Activated CD4-positive, alpha-beta T cell treated with anti-CD3 and anti-CD28 coated beads, Interleukin-2, Interleukin-4, amounts not matched to agents 100 ng/mL and 50 ng/mL, durations not matched to agents 16 hours and 8 hours (primary cell): ENCODE results near the gene HADH.
"Not testable (repeated sequence)": the region's sequence is repeated elsewhere in the genome, so short reads cannot be mapped to it uniquely, and the experiment has no call there.

Experiments used
- DNase-seq: peaks from one replicate; pipeline ENCODE4 v3.0.0-alpha.2; 2020; ENCODE audit warnings: low spot score

Gene HADH

GRCh38 chr4:108031427-108032083 lies 41.9 kb downstream of the HADH start:
- peak; percentile 28 for DNase-seq

DNA sequence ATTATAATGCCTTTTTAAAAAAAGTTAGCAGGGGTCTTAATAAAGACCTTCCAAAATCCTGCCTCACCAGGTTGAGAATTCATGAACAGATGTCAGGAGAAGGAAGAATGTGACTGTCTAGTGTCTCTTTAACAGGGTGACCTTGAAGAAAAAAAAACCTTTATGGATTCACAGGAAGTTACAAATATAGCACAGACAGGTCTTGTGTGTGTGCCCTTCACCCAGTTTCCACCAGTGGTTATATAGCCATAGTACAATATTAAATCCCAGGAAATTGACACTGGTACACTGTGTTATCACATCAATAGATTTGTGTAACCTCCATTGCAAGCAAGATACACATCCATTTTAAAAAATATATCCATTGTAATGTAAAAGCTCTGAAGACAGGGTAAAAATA lies 43.7 kb downstream of the HADH start:
- DNase-seq: no peak

GRCh38 chr4:108034565-108034964 lies 44.9 kb downstream of the HADH start:
- DNase-seq: no peak

GRCh38 chr4:108035691-108036090 lies 46.0 kb downstream of the HADH start:
- no peak for DNase-seq

DNA sequence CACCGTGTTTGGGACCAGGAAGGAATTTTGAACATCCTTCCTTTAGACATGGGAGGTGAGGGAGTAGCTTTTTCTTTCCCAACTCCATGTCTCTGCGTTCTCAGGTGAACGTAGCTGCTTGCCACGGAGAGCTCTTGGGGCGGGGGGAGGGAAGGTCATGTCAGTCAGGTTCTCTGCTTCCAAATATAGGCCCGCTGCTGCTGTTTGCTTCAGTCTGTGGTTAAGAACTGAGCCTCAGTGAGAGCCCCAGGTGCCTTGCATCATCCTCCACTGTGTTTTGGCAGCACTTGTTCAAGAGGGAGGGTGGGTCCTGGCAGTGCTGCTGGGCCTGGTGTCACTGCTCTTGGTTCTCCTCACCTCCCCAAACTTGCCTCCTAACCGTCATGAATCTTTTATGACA lies 46.5 kb downstream of the HADH start:
- DNase-seq: peak; percentile 37

DNA sequence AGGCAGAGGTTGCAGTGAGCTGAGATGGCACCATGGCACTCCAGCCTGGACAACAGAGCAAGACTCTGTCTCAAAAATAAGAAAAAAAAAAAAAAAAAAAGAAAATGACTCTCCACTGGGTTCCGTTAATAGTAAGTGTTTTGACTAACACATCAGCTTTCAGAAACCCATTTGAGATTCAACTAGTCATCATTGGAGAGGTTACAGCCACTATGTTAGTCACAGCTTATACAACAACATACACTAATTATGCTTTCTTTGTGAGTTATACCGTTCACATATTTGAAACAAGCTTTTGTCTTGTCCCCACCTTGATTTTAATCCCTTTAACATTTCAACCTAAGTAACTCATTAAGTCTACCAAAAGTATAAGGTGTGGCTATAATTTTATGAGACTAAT lies 48.2 kb downstream of the HADH start:
- DNase-seq: no peak

- no peak for DNase-seq
Observed at GRCh38 chr4:108042927-108043326, 53.2 kb downstream of the HADH start.

- no peak for DNase-seq
Observed at GRCh38 chr4:108043526-108043925, 53.8 kb downstream of the HADH start.

DNA sequence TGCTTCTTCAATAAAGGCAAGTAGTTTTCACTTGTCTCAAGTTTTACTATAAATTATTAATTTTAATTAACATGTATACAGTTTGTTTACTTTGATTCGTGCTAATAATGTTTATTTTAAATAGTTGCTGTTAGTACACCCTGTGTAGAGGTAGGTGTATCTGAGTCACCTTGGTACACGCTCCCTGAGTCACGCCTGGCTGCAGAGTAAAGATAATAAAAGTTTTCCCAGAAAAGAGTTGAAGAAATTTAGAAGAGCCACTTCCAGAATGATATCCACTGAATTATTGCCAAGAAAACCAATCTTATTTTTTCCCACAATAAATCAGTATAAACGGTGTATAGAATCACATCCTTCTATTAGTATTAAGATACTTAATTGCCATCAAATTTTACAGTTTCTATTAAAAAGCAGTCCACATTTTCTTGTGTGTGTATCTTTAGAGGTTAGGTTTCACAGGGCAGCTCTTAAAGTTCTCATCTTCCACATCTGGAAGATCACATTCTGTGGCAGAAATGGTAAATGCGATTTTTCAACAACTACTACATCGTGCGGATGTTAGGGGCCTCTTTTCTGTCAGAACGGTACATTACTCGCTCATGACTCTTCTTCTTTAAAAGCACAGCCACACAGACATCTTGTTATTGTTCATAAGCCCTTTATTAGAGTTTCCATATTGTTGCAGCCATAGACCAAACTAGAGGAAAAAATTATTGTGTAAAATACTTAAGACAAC lies 55.4 kb downstream of the HADH start:
- DNase-seq: no peak

GRCh38 chr4:108045687-108046024 lies 56.0 kb downstream of the HADH start:
- no peak for DNase-seq

DNA sequence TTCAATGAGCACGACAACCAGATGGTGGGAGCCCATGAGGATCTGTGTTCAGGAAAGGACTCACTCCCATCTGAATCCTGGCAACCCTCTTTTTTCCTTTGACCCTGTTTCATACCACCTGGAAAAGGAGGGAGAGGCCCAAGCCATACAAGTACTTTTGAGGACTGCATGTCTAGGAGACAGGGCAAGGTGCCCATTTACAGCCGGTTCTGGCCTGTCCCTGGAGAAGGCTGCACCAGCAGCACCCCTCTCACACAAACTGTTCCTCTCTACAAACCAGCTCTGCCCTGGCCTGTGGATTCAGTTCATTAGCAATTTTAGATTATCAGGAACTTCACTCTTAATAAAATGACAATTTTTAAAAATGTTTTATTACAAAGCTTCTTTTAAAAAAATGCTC lies 57.5 kb downstream of the HADH start:
- no peak for DNase-seq

- DNase-seq: no peak
Observed at GRCh38 chr4:108048157-108048556, 58.5 kb downstream of the HADH start.

GRCh38 chr4:108048997-108049396 lies 59.3 kb downstream of the HADH start:
- DNase-seq: no peak

GRCh38 chr4:108049406-108049805 lies 59.7 kb downstream of the HADH start:
- DNase-seq: peak; percentile 31

DNA sequence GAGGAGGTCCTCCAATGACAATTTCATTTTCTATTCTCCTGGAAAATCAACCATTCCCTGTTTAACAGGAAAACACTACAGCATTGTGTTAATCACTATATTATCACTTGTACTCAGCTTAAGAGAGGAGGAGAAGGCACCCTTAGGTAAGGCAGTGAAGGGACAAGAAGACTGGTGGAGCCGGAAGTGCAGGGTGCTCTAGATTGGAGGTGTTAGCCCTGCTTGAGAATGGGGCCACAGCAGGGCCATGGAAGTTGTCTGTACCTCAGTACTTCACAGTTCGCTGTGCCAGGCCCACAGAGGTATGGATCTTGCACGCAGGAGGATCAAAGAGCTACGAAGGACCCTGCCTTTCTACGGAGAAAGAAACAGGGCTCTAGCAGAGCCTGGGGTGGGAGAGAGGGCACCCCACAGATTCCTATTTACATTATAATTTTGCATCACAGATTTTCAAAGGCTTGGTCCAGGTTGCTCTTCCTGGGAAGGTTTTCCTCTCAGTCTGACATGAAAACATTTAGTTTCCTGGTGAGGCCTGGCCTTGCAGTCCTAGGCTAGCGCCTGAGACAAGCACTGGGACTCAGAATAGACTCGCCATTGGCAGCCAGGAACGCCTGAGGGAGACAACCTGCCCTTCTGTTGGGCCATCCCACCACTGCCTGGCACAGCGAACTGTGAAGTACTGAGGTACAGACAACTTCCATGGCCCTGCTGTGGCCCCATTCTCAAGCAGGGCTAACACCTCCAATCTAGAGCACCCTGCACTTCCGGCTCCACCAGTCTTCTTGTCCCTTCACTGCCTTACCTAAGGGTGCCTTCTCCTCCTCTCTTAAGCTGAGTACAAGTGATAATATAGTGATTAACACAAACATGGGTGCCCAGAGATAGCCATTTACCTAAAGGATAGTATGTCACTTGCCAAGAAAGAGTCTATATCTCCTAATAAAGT lies 60.8 kb downstream of the HADH start:
- DNase-seq: not testable (repeated sequence)

GRCh38 chr4:108051343-108051742 lies 61.7 kb downstream of the HADH start:
- DNase-seq: no peak

- DNase-seq: no peak
Observed at GRCh38 chr4:108052558-108053120, 63.0 kb downstream of the HADH start.

- DNase-seq: no peak
Observed at GRCh38 chr4:108053251-108053711, 63.6 kb downstream of the HADH start.

DNA sequence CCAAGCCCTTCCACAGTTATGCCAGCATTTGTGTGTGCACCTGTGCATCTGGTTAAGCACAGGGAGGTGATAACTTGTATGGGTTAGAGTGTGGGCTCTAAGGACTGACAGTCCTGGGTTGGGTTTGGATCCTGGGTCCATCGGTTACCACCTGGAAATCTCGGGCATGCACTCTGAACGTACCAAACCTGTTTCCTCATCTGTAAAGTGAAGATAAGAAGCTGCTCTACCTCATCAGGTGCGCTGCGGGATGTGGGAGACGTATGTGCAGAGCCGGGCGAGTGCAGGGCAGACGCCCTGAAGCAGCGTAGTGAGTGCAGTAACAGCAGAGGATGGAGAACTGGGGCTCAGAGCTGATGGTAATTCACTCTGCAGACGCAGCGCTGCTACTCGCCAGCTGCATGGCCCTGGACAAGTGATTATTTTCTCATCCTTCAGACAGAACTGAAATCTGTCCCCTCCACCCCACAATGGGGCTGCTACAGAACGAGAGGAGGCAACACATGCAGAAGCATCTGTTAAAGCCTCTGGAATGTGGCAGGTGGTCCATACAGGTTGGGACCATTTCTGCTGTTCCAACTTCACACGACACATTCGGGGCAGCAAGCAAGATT lies 64.4 kb downstream of the HADH start:
- no peak for DNase-seq

GRCh38 chr4:108055787-108056186 lies 66.1 kb downstream of the HADH start:
- no peak for DNase-seq

DNA sequence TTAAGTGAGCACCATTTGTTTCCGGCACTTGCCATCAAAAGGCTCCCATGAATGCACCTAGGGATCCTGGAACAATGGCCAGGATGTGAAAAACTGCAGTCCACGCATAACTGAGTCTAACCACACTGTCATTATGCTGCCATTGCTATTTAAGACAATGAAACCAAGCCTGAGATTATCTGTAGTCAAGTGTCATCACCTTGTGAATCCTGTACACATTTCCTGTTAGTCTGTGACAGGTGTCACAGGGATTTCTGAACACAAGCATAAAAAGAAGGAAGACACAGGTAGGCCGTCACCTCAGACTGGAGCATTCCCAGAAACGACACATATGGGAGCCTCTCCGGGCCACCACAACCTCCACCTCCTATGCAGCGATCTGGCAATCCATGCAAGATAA lies 66.7 kb downstream of the HADH start:
- DNase-seq: no peak
